Fibroblast of upper back skin (primary cell): ENCODE measurements around the gene TSPAN8.
"Not testable (repeated sequence)": the region's sequence is repeated elsewhere in the genome, so short reads cannot be mapped to it uniquely, and the experiment has no call there.

ENCODE experiments used
- DNase-seq: peaks from one replicate; pipeline ENCODE4 v3.0.0-alpha.2; 2013

The TSPAN8 gene

GRCh38 chr12:71164166-71164565 lies 6.4 kb upstream of the TSPAN8 start:
- DNase-seq = no peak

- DNase-seq = no peak
These were observed 5.3 kb upstream of the TSPAN8 start for GRCh38 chr12:71162832-71163763.

GRCh38 chr12:71161591-71161990 lies 3.8 kb upstream of the TSPAN8 start:
- DNase-seq = no peak

- peak; percentile 19 for DNase-seq
These were observed 2.8 kb upstream of the TSPAN8 start for GRCh38 chr12:71160585-71160984.

GRCh38 chr12:71159878-71160277 lies 2.1 kb upstream of the TSPAN8 start:
- no peak for DNase-seq

- DNase-seq = no peak
These were observed 1.5 kb upstream of the TSPAN8 start for GRCh38 chr12:71159264-71159663.

- DNase-seq = no peak
These were observed 623 bp upstream of the TSPAN8 start for GRCh38 chr12:71158361-71158882.

- no peak for DNase-seq
These were observed 2.6 kb downstream of the TSPAN8 start for GRCh38 chr12:71155225-71155624.

- DNase-seq = no peak
These were observed 4.9 kb downstream of the TSPAN8 start for GRCh38 chr12:71152851-71153250.

GRCh38 chr12:71150041-71150440 lies 7.8 kb downstream of the TSPAN8 start:
- DNase-seq = not testable (repeated sequence)

GRCh38 chr12:71144682-71145081 lies 13.1 kb downstream of the TSPAN8 start:
- no peak for DNase-seq

GRCh38 chr12:71142956-71143355 lies 14.8 kb downstream of the TSPAN8 start:
- no peak for DNase-seq

GRCh38 chr12:71142016-71142415 lies 15.8 kb downstream of the TSPAN8 start:
- DNase-seq = no peak

GRCh38 chr12:71141378-71141926 lies 16.3 kb downstream of the TSPAN8 start:
- DNase-seq = no peak

GRCh38 chr12:71139153-71139735 lies 18.6 kb downstream of the TSPAN8 start:
- DNase-seq = no peak

GRCh38 chr12:71138011-71138410 lies 19.8 kb downstream of the TSPAN8 start:
- no peak for DNase-seq

- no peak for DNase-seq
These were observed 22.0 kb downstream of the TSPAN8 start for GRCh38 chr12:71135812-71136176.

GRCh38 chr12:71135077-71135811 lies 22.6 kb downstream of the TSPAN8 start:
- no peak for DNase-seq

GRCh38 chr12:71134405-71134804 lies 23.4 kb downstream of the TSPAN8 start:
- DNase-seq = no peak

GRCh38 chr12:71130521-71131069 lies 27.2 kb downstream of the TSPAN8 start:
- DNase-seq = no peak

GRCh38 chr12:71129364-71129763 lies 28.4 kb downstream of the TSPAN8 start:
- DNase-seq = no peak

- peak; percentile 87 for DNase-seq
These were observed 29.5 kb downstream of the TSPAN8 start for GRCh38 chr12:71128191-71128788.
